Neural cell (in vitro differentiated cells): Measurements from ENCODE around the gene PGP.

Experiments used
- EP300 ChIP-seq: fragments of 450-650 bp; conservative IDR thresholded peaks from 2 replicates; pipeline ENCODE4 v1.6.1; 2014; ENCODE audit warnings: antibody characterized with exemption, mild to moderate bottlenecking, moderate library complexity; ENCODE audit not compliant: poor library complexity, severe bottlenecking
- POLR2AphosphoS5 ChIP-seq: IDR thresholded peaks from 2 replicates; pipeline ENCODE4 v1.6.1; 2012
- RAD21 ChIP-seq: fragments of 450-650 bp; conservative IDR thresholded peaks from 2 replicates; pipeline ENCODE4 v1.6.1; 2014; ENCODE audit warnings: antibody characterized with exemption, mild to moderate bottlenecking, moderate library complexity
- TAF1 ChIP-seq: IDR thresholded peaks from 2 replicates; pipeline ENCODE4 v1.6.1; 2012; ENCODE audit warnings: low read depth
- TF ChIP-seq, protein P1 (sequence below): fragments of 450-650 bp; IDR thresholded peaks from 2 replicates; pipeline ENCODE4 v1.5.1; 2014; ENCODE audit warnings: antibody characterized with exemption, mild to moderate bottlenecking, moderate library complexity; ENCODE audit not compliant: poor library complexity, severe bottlenecking

DNA sequence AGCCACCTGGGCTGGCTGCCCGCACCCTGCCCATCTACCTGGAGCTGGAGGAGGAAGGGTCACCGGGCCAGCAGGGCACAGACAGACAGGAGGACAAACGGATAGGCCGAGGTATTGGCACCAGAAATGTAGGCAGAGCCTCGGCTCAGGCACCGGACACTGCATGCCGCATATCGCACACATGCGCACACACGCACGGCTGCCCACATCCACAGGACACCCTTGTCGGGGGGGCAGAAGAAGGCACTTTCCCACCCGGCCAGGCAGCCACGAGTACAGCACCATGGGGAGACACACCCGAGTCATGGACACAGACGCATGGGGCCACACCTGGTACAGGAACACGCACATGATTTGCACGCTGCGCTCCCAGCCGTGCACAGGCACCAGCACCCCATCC, 32.7 kb downstream of the PGP start:
- TF ChIP-seq, protein P1, sequence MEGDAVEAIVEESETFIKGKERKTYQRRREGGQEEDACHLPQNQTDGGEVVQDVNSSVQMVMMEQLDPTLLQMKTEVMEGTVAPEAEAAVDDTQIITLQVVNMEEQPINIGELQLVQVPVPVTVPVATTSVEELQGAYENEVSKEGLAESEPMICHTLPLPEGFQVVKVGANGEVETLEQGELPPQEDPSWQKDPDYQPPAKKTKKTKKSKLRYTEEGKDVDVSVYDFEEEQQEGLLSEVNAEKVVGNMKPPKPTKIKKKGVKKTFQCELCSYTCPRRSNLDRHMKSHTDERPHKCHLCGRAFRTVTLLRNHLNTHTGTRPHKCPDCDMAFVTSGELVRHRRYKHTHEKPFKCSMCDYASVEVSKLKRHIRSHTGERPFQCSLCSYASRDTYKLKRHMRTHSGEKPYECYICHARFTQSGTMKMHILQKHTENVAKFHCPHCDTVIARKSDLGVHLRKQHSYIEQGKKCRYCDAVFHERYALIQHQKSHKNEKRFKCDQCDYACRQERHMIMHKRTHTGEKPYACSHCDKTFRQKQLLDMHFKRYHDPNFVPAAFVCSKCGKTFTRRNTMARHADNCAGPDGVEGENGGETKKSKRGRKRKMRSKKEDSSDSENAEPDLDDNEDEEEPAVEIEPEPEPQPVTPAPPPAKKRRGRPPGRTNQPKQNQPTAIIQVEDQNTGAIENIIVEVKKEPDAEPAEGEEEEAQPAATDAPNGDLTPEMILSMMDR, result no peak
- TF ChIP-seq TAF1 (no peak), POLR2AphosphoS5 (no peak), RAD21 (no peak), EP300 (no peak)
